ENCODE measurements around the gene ASPHD2.

The ASPHD2 gene

GRCh38 chr22:26428515-26429457 is at the start of gene ASPHD2:
TSS of gene ASPHD2 (plus strand) at chr22:26429260. CDS start at chr22:26433616, 4,356 bp downstream.
- no peaks in the 10 kb centered on the region for H3K9me3 Mint-ChIP-seq
- H3K27ac Mint-ChIP-seq (ENCODE audit: low read depth): peak within 1 kb of the TSS; percentile 92
- peaks cover 36% of the 10 kb centered on the region for H3K4me1 Mint-ChIP-seq
- H3K36me3 Mint-ChIP-seq (ENCODE audit: insufficient read depth): peaks cover 4% of the 10 kb centered on the region
- no peaks in the 10 kb centered on the region for H3K27me3 Mint-ChIP-seq
- H3K4me3 Mint-ChIP-seq: peak within 1 kb of the TSS; percentile 88
- DNase-seq (ENCODE audit: low spot score in 2 of 2) (peak; percentile 64 to 77), ATAC-seq (replicated peaks; ENCODE audit: extremely low read depth, poor library complexity, severe bottlenecking) (peak; percentile 88)

GRCh38 chr22:26380072-26380830 is 48.8 kb upstream of the ASPHD2 start:
- H3K27ac Mint-ChIP-seq (ENCODE audit: low read depth): no peak overlapping the region
- H3K9me3 Mint-ChIP-seq: no peaks in the 10 kb centered on the region
- no peaks in the 10 kb centered on the region for H3K36me3 Mint-ChIP-seq (ENCODE audit: insufficient read depth)
- DNase-seq (ENCODE audit: low spot score in 2 of 2) (no peak), ATAC-seq (replicated peaks; ENCODE audit: extremely low read depth, poor library complexity, severe bottlenecking) (no peak)
- peaks cover 7% of the 10 kb centered on the region for H3K4me1 Mint-ChIP-seq
- H3K27me3 Mint-ChIP-seq: peaks cover 94% of the 10 kb centered on the region
- H3K4me3 Mint-ChIP-seq: no peak overlapping the region

GRCh38 chr22:26382782-26383181 is 46.3 kb upstream of the ASPHD2 start:
- no peaks in the 10 kb centered on the region for H3K36me3 Mint-ChIP-seq (ENCODE audit: insufficient read depth)
- no peak overlapping the region for H3K4me3 Mint-ChIP-seq
- peaks cover 1% of the 10 kb centered on the region for H3K4me1 Mint-ChIP-seq
- H3K27ac Mint-ChIP-seq (ENCODE audit: low read depth): no peak overlapping the region
- DNase-seq (ENCODE audit: low spot score in 2 of 2) (no peak), ATAC-seq (replicated peaks; ENCODE audit: extremely low read depth, poor library complexity, severe bottlenecking) (no peak)
- no peaks in the 10 kb centered on the region for H3K9me3 Mint-ChIP-seq
- peaks cover 86% of the 10 kb centered on the region for H3K27me3 Mint-ChIP-seq

- DNase-seq (ENCODE audit: low spot score in 2 of 2) (no peak), ATAC-seq (replicated peaks; ENCODE audit: extremely low read depth, poor library complexity, severe bottlenecking) (no peak)
- Mint-ChIP-seq H3K27me3 (peaks cover 86% of the 10 kb centered on the region), H3K4me3 (no peak overlapping the region), H3K36me3 (ENCODE audit: insufficient read depth) (no peaks in the 10 kb centered on the region), H3K27ac (ENCODE audit: low read depth) (no peak overlapping the region), H3K9me3 (no peaks in the 10 kb centered on the region), H3K4me1 (no peaks in the 10 kb centered on the region)
Measured at GRCh38 chr22:26383968-26384556, 45.0 kb upstream of the ASPHD2 start.

- no peaks in the 10 kb centered on the region for H3K4me1 Mint-ChIP-seq
- no peak overlapping the region for H3K4me3 Mint-ChIP-seq
- H3K27me3 Mint-ChIP-seq: peaks cover 87% of the 10 kb centered on the region
- no peak overlapping the region for H3K27ac Mint-ChIP-seq (ENCODE audit: low read depth)
- no peaks in the 10 kb centered on the region for H3K9me3 Mint-ChIP-seq
- H3K36me3 Mint-ChIP-seq (ENCODE audit: insufficient read depth): no peaks in the 10 kb centered on the region
- DNase-seq (ENCODE audit: low spot score in 2 of 2) (no peak), ATAC-seq (replicated peaks; ENCODE audit: extremely low read depth, poor library complexity, severe bottlenecking) (no peak)
Measured at GRCh38 chr22:26385164-26385563, 43.9 kb upstream of the ASPHD2 start.

GRCh38 chr22:26389125-26389524 is 39.9 kb upstream of the ASPHD2 start:
- no peak for ATAC-seq (replicated peaks; ENCODE audit: extremely low read depth, poor library complexity, severe bottlenecking)
- no peak for DNase-seq (ENCODE audit: low spot score in 2 of 2)
- H3K4me1 Mint-ChIP-seq: no peaks in the 10 kb centered on the region
- H3K27ac Mint-ChIP-seq (ENCODE audit: low read depth): no peak overlapping the region
- peaks cover 69% of the 10 kb centered on the region for H3K27me3 Mint-ChIP-seq
- H3K36me3 Mint-ChIP-seq (ENCODE audit: insufficient read depth): no peaks in the 10 kb centered on the region
- H3K4me3 Mint-ChIP-seq: no peak overlapping the region
- no peaks in the 10 kb centered on the region for H3K9me3 Mint-ChIP-seq

- no peaks in the 10 kb centered on the region for H3K9me3 Mint-ChIP-seq
- no peaks in the 10 kb centered on the region for H3K36me3 Mint-ChIP-seq (ENCODE audit: insufficient read depth)
- no peaks in the 10 kb centered on the region for H3K4me1 Mint-ChIP-seq
- no peak for DNase-seq (ENCODE audit: low spot score in 2 of 2)
- peaks cover 51% of the 10 kb centered on the region for H3K27me3 Mint-ChIP-seq
- no peak for ATAC-seq (replicated peaks; ENCODE audit: extremely low read depth, poor library complexity, severe bottlenecking)
- no peak overlapping the region for H3K27ac Mint-ChIP-seq (ENCODE audit: low read depth)
- no peak overlapping the region for H3K4me3 Mint-ChIP-seq
Measured at GRCh38 chr22:26391091-26391490, 38.0 kb upstream of the ASPHD2 start.

GRCh38 chr22:26391623-26392022 is 37.4 kb upstream of the ASPHD2 start:
- ATAC-seq (replicated peaks; ENCODE audit: extremely low read depth, poor library complexity, severe bottlenecking): no peak
- no peaks in the 10 kb centered on the region for H3K4me1 Mint-ChIP-seq

GRCh38 chr22:26393929-26394328 is 35.1 kb upstream of the ASPHD2 start:
- Mint-ChIP-seq H3K4me3 (no peak overlapping the region), H3K9me3 (no peaks in the 10 kb centered on the region), H3K4me1 (no peaks in the 10 kb centered on the region), H3K36me3 (ENCODE audit: insufficient read depth) (no peaks in the 10 kb centered on the region), H3K27ac (ENCODE audit: low read depth) (no peak overlapping the region), H3K27me3 (peaks cover 30% of the 10 kb centered on the region)
- ATAC-seq (replicated peaks; ENCODE audit: extremely low read depth, poor library complexity, severe bottlenecking) (no peak), DNase-seq (ENCODE audit: low spot score in 2 of 2) (no peak)

More at GRCh38 chr22:26391623-26392022, 37.4 kb upstream of the ASPHD2 start:
- no peaks in the 10 kb centered on the region for H3K9me3 Mint-ChIP-seq
- peaks cover 50% of the 10 kb centered on the region for H3K27me3 Mint-ChIP-seq
- H3K4me3 Mint-ChIP-seq: no peak overlapping the region
- H3K36me3 Mint-ChIP-seq (ENCODE audit: insufficient read depth): no peaks in the 10 kb centered on the region
- H3K27ac Mint-ChIP-seq (ENCODE audit: low read depth): no peak overlapping the region
- no peak for DNase-seq (ENCODE audit: low spot score in 2 of 2)

- Mint-ChIP-seq H3K4me1 (no peaks in the 10 kb centered on the region), H3K9me3 (no peaks in the 10 kb centered on the region), H3K4me3 (no peak overlapping the region), H3K27me3 (peaks cover 22% of the 10 kb centered on the region), H3K36me3 (ENCODE audit: insufficient read depth) (no peaks in the 10 kb centered on the region), H3K27ac (ENCODE audit: low read depth) (no peak overlapping the region)
- ATAC-seq (replicated peaks; ENCODE audit: extremely low read depth, poor library complexity, severe bottlenecking): no peak
- no peak for DNase-seq (ENCODE audit: low spot score in 2 of 2)
Measured at GRCh38 chr22:26394777-26395176, 34.3 kb upstream of the ASPHD2 start.

GRCh38 chr22:26395926-26396325 is 33.1 kb upstream of the ASPHD2 start:
- Mint-ChIP-seq H3K36me3 (ENCODE audit: insufficient read depth) (no peaks in the 10 kb centered on the region), H3K27ac (ENCODE audit: low read depth) (no peak overlapping the region), H3K4me1 (no peaks in the 10 kb centered on the region), H3K27me3 (peaks cover 14% of the 10 kb centered on the region), H3K9me3 (no peaks in the 10 kb centered on the region), H3K4me3 (no peak overlapping the region)
- ATAC-seq (replicated peaks; ENCODE audit: extremely low read depth, poor library complexity, severe bottlenecking) (no peak), DNase-seq (ENCODE audit: low spot score in 2 of 2) (no peak)

- Mint-ChIP-seq H3K4me1 (no peaks in the 10 kb centered on the region), H3K27ac (ENCODE audit: low read depth) (no peak overlapping the region), H3K36me3 (ENCODE audit: insufficient read depth) (no peaks in the 10 kb centered on the region), H3K9me3 (no peaks in the 10 kb centered on the region), H3K27me3 (peaks cover 31% of the 10 kb centered on the region), H3K4me3 (no peak overlapping the region)
- ATAC-seq (replicated peaks; ENCODE audit: extremely low read depth, poor library complexity, severe bottlenecking) (no peak), DNase-seq (ENCODE audit: low spot score in 2 of 2) (peak; percentile 16 to 17)
Measured at GRCh38 chr22:26398741-26399153, 30.3 kb upstream of the ASPHD2 start.
